K562 (cell line): Measurements from ENCODE around the gene GGTLC2. TPM values are rescaled to one million over a fixed set of nuclear protein-coding genes. Genes with fewer than 3 reads are reported as not detected.

ENCODE experiments used
- ATF7 ChIP-seq: fragments of 450-650 bp; IDR thresholded peaks from 2 replicates; pipeline ENCODE4 v1.7.1; 2014; ENCODE audit warnings: mild to moderate bottlenecking, moderate library complexity
- CBX3 ChIP-seq, 2 experiments: IDR thresholded peaks; 1 replicate in 1 of 2; 2 replicates in 1 of 2; pipeline ENCODE4 v1.6.1; 2012; ENCODE audit warnings: inconsistent platforms in 2 of 2, low read length in 2 of 2, borderline replicate concordance in 1 of 2, control low read depth in 1 of 2
- DEAF1 ChIP-seq: fragments of 450-650 bp; formaldehyde crosslinking; IDR thresholded peaks from 2 replicates; pipeline ENCODE4 v1.4.0; 2020; ENCODE audit warnings: mild to moderate bottlenecking, moderate library complexity
- E2F5 ChIP-seq: sonication (generic); formaldehyde crosslinking; IDR thresholded peaks from 2 replicates; pipeline ENCODE4 v1.8.0; 2022; ENCODE audit warnings: mild to moderate bottlenecking, missing genetic modification reagents
- GABPB1 ChIP-seq: sonication (generic); formaldehyde crosslinking; IDR thresholded peaks from 2 replicates; pipeline ENCODE4 v1.8.0; 2022; ENCODE audit warnings: mild to moderate bottlenecking, missing genetic modification reagents
- HMG20A ChIP-seq: fragments of 450-650 bp; formaldehyde crosslinking; conservative IDR thresholded peaks from 2 replicates; pipeline ENCODE4 v1.4.0; 2020; ENCODE audit warnings: mild to moderate bottlenecking, mixed read lengths
- KLF13 ChIP-seq: fragments of 450-650 bp; IDR thresholded peaks from 2 replicates; pipeline ENCODE4 v1.6.1; 2016; ENCODE audit warnings: missing genetic modification characterization, low read depth, mild to moderate bottlenecking, missing compliant biosample characterization, moderate library complexity, borderline replicate concordance
- MLX ChIP-seq, 2 experiments: fragments of 450-650 bp in 1 of 2; sonication (generic) in 1 of 2; formaldehyde crosslinking; conservative IDR thresholded peaks; 2 replicates each; pipeline versions ENCODE4 v1.4.0 to v1.8.1; 2020 to 2022; ENCODE audit warnings: mild to moderate bottlenecking in 1 of 2, missing genetic modification reagents in 1 of 2
- PHF8 ChIP-seq: fragments of 200-600 bp; sonication (generic); IDR thresholded peaks from 2 replicates; pipeline ENCODE4 v1.6.1; 2012; ENCODE audit warnings: mixed run types, mild to moderate bottlenecking, inconsistent platforms, low read length, moderate library complexity, borderline replicate concordance
- POLR2AphosphoS5 ChIP-seq: IDR thresholded peaks from 2 replicates; pipeline ENCODE4 v1.6.1; 2011; ENCODE audit warnings: mild to moderate bottlenecking, low read depth, low read length, moderate library complexity; ENCODE audit not compliant: control insufficient read depth, insufficient read depth
- RBM14 ChIP-seq: fragments of 200-400 bp; formaldehyde crosslinking; IDR thresholded peaks from 2 replicates; pipeline ENCODE4 v1.6.1; 2018; ENCODE audit warnings: low read depth, mild to moderate bottlenecking, low read length, moderate library complexity, borderline replicate concordance; ENCODE audit not compliant: insufficient read depth
- YBX1 ChIP-seq: fragments of 450-650 bp; IDR thresholded peaks from 2 replicates; pipeline ENCODE4 v1.7.1; 2016; ENCODE audit warnings: mild to moderate bottlenecking
- ZNF12 ChIP-seq: sonication (generic); formaldehyde crosslinking; IDR thresholded peaks from 2 replicates; pipeline ENCODE4 v1.4.0; 2020; ENCODE audit warnings: mild to moderate bottlenecking, missing genetic modification reagents
- ZNF518B ChIP-seq: fragments of 250-450 bp; sonication (Bioruptor Pico); IDR thresholded peaks from 2 replicates; pipeline ENCODE4 v1.5.0; 2021; ENCODE audit warnings: mild to moderate bottlenecking, moderate library complexity
- polyA plus RNA-seq, 8 experiments: library from polyadenylated mRNA; depleted of rRNA in 4 of 8; stranded (reverse) in 5 of 8; unstranded in 3 of 8; fragments of >200 nt; fragmentation: Nextera tagmentation in 2 of 8; fragmentation: Illumina TruSeq in 1 of 8; extraction: Ambion mirVana in 2 of 8; extraction: Trizol in 1 of 8; gene quantifications; 2 replicates each; pipeline versions ENCODE4 v1.2.1 to v1.2.3, GENCODE V29; 2011 to 2014; ENCODE audit warnings: inconsistent platforms in 1 of 8, missing spikeins in 1 of 8
- total RNA-seq, 7 experiments: library from RNA; depleted of rRNA in 6 of 7; stranded (reverse); fragments of >200 nt in 6 of 7; fragmentation: Illumina TruSeq in 2 of 7; extraction: Trizol in 2 of 7; gene quantifications; 2 replicates each; pipeline versions ENCODE4 v1.2.1 to v1.2.3, GENCODE V29; 2011 to 2021; ENCODE audit warnings: low replicate concordance in 1 of 7

GGTLC2 gene
- total and polyA plus RNA-seq, 9 of the 15 experiments (the other 6 are each of a cell fraction or from before 2014, with no cell fraction given): not detected

- no peak for TF ChIP-seq E2F5 (CRISPR knock-in tag)
- TF ChIP-seq ZNF518B: no peak
- TF ChIP-seq RBM14: no peak
- no peak for TF ChIP-seq GABPB1 (CRISPR knock-in tag)
- no peak for TF ChIP-seq PHF8
- no peak for TF ChIP-seq POLR2AphosphoS5
- TF ChIP-seq CBX3 (IDR thresholded peaks at IDR 0.05; ENCODE audit: borderline replicate concordance in 1 of 2, low read length in 2 of 2): no peak
- no peak for TF ChIP-seq ZNF12 (CRISPR knock-in tag)
- no peak for TF ChIP-seq KLF13 (tag)
- TF ChIP-seq DEAF1 (CRISPR knock-in tag): no peak
- no peak for TF ChIP-seq HMG20A
- 0 out of 4 replicates have a peak, but pooled peaks of 1 of the 2 experiments have one; percentile 10 for TF ChIP-seq MLX (CRISPR knock-in tag; conservative IDR thresholded peaks at IDR 0.05)
- no peak for TF ChIP-seq ATF7
- TF ChIP-seq YBX1: no peak
Measured at GRCh38 chr22:22603470-22603947, 40.9 kb upstream of the GGTLC2 start (continued).
